SK-N-SH treated with all-trans-retinoic acid at 6 μM for 48 hours (cell line): ENCODE results near the gene NRSN2.

Source experiments
- ARNTL ChIP-seq: fragments of 450-650 bp; formaldehyde crosslinking; IDR thresholded peaks from 2 replicates; pipeline ENCODE4 v1.5.0; 2020; ENCODE audit warnings: low read depth, mild to moderate bottlenecking, moderate library complexity, borderline replicate concordance
- CSDC2 ChIP-seq: fragments of 250-450 bp; sonication (Bioruptor Pico); IDR thresholded peaks from 2 replicates; pipeline ENCODE4 v1.5.0; 2020; ENCODE audit warnings: mild to moderate bottlenecking, moderate library complexity
- CSRNP3 ChIP-seq: fragments of 250-450 bp; sonication (Bioruptor Pico); IDR thresholded peaks from 2 replicates; pipeline ENCODE4 v1.5.1; 2021; ENCODE audit warnings: mild to moderate bottlenecking, moderate library complexity
- ESRRG ChIP-seq: fragments of 250-450 bp; sonication (Bioruptor Pico); IDR thresholded peaks from 2 replicates; pipeline ENCODE4 v1.6.1; 2021; ENCODE audit warnings: mild to moderate bottlenecking
- GLIS3 ChIP-seq: fragments of 250-450 bp; sonication (Bioruptor Pico); IDR thresholded peaks from 2 replicates; pipeline ENCODE4 v1.5.0; 2020; ENCODE audit warnings: mild to moderate bottlenecking, moderate library complexity
- PPARA ChIP-seq: fragments of 250-450 bp; sonication (Bioruptor Pico); IDR thresholded peaks from 2 replicates; pipeline ENCODE4 v1.5.0; 2020; ENCODE audit warnings: mild to moderate bottlenecking, borderline replicate concordance
- RARB ChIP-seq: fragments of 250-450 bp; sonication (Bioruptor Pico); IDR thresholded peaks from 2 replicates; pipeline ENCODE4 v1.8.0; 2021; ENCODE audit warnings: mild to moderate bottlenecking, moderate library complexity
- TCF4 ChIP-seq: fragments of 250-450 bp; sonication (Bioruptor Pico); IDR thresholded peaks from 2 replicates; pipeline ENCODE4 v1.8.0; 2021; ENCODE audit warnings: mild to moderate bottlenecking, moderate library complexity, borderline replicate concordance
- TOX ChIP-seq: fragments of 250-450 bp; sonication (Bioruptor Pico); IDR thresholded peaks from 2 replicates; pipeline ENCODE4 v1.8.0; 2021; ENCODE audit warnings: mild to moderate bottlenecking, moderate library complexity, borderline replicate concordance
- ZFP3 ChIP-seq: fragments of 250-450 bp; sonication (Bioruptor Pico); IDR thresholded peaks from 2 replicates; pipeline ENCODE4 v1.5.0; 2020; ENCODE audit warnings: mild to moderate bottlenecking, moderate library complexity
- ZFP30 ChIP-seq: fragments of 450-650 bp; formaldehyde crosslinking; IDR thresholded peaks from 2 replicates; pipeline ENCODE4 v1.5.0; 2022; ENCODE audit warnings: mild to moderate bottlenecking, moderate library complexity
- ZNF565 ChIP-seq: fragments of 450-650 bp; formaldehyde crosslinking; conservative IDR thresholded peaks from 2 replicates; pipeline ENCODE4 v1.5.0; 2020; ENCODE audit warnings: low read depth, mild to moderate bottlenecking, moderate library complexity
- ZNF8 ChIP-seq: fragments of 450-650 bp; formaldehyde crosslinking; IDR thresholded peaks from 2 replicates; pipeline ENCODE4 v1.5.0; 2020; ENCODE audit warnings: mild to moderate bottlenecking, moderate library complexity
- TF ChIP-seq, protein P1 (sequence below): fragments of 250-450 bp; sonication (Bioruptor Pico); IDR thresholded peaks from 2 replicates; pipeline ENCODE4 v1.8.0; 2020; ENCODE audit warnings: mild to moderate bottlenecking, moderate library complexity, borderline replicate concordance

GRCh38 chr20:358891-359555 is 12.1 kb downstream of the NRSN2 start:
- no peak for TF ChIP-seq RARB (CRISPR knock-in tag)
- no peak for TF ChIP-seq GLIS3 (CRISPR knock-in tag)
- no peak for TF ChIP-seq PPARA (CRISPR knock-in tag)
- no peak for TF ChIP-seq ZNF8 (CRISPR knock-in tag)
- no peak for TF ChIP-seq ZFP30 (CRISPR knock-in tag)
- no peak for TF ChIP-seq TCF4 (CRISPR knock-in tag)
- TF ChIP-seq ZNF565 (CRISPR knock-in tag), result no peak
- TF ChIP-seq, protein P1, sequence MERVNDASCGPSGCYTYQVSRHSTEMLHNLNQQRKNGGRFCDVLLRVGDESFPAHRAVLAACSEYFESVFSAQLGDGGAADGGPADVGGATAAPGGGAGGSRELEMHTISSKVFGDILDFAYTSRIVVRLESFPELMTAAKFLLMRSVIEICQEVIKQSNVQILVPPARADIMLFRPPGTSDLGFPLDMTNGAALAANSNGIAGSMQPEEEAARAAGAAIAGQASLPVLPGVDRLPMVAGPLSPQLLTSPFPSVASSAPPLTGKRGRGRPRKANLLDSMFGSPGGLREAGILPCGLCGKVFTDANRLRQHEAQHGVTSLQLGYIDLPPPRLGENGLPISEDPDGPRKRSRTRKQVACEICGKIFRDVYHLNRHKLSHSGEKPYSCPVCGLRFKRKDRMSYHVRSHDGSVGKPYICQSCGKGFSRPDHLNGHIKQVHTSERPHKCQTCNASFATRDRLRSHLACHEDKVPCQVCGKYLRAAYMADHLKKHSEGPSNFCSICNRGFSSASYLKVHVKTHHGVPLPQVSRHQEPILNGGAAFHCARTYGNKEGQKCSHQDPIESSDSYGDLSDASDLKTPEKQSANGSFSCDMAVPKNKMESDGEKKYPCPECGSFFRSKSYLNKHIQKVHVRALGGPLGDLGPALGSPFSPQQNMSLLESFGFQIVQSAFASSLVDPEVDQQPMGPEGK (CRISPR knock-in tag), result no peak
- no peak for TF ChIP-seq ESRRG (CRISPR knock-in tag)
- TF ChIP-seq TOX (CRISPR knock-in tag), result no peak
- TF ChIP-seq CSRNP3 (CRISPR knock-in tag), result no peak
- no peak for TF ChIP-seq CSDC2 (CRISPR knock-in tag)
- no peak for TF ChIP-seq ZFP3 (CRISPR knock-in tag)
- no peak for TF ChIP-seq ARNTL (CRISPR knock-in tag)
